GM23338 (cell line): ENCODE measurements around the gene MCC. TPM values are rescaled to one million over a fixed set of nuclear protein-coding genes. Genes with fewer than 3 reads are reported as not detected.
A peak's percentile ranks its signal among the peaks of the same experiment; 100 is the strongest.

ENCODE experiments used
- ATAC-seq: fragments of 200-7000 bp; cut with Tn5 transposase; 3 replicates; pipeline ENCODE4 v1.9.1; 2020
- DNase-seq: peaks from one replicate; pipeline ENCODE4 v3.0.0-alpha.2; 2015; ENCODE audit warnings: low spot score
- H2AFZ ChIP-seq: fragments of 200-600 bp; sonication (generic); 2 replicates; pipeline ENCODE4 v1.8.0; 2016; ENCODE audit warnings: antibody characterized with exemption, mild to moderate bottlenecking, moderate library complexity
- H3F3A ChIP-seq: fragments of 200-600 bp; sonication (generic); replicated peaks from 2 replicates; pipeline ENCODE4 v1.8.0; 2017; ENCODE audit warnings: antibody characterized with exemption, mixed run types, low read depth
- H3K27ac ChIP-seq: fragments of 200-600 bp; sonication (generic); 2 replicates; pipeline ENCODE4 v1.6.1; 2016; ENCODE audit warnings: low read depth
- H3K27me3 ChIP-seq: fragments of 200-600 bp; sonication (generic); 2 replicates; pipeline ENCODE4 v1.8.0; 2016; ENCODE audit warnings: mild to moderate bottlenecking, mixed run types, moderate library complexity; ENCODE audit not compliant: insufficient read depth
- H3K36me3 ChIP-seq: fragments of 200-600 bp; sonication (generic); 2 replicates; pipeline ENCODE4 v1.8.0; 2016; ENCODE audit warnings: mild to moderate bottlenecking; ENCODE audit not compliant: insufficient read depth
- H3K4me1 ChIP-seq: fragments of 200-600 bp; sonication (generic); 2 replicates; pipeline ENCODE4 v1.8.0; 2016; ENCODE audit warnings: mild to moderate bottlenecking, moderate library complexity; ENCODE audit not compliant: insufficient read depth
- H3K4me2 ChIP-seq: fragments of 200-600 bp; sonication (generic); 2 replicates; pipeline ENCODE4 v1.7.1; 2017; ENCODE audit warnings: mixed run types
- H3K4me3 ChIP-seq: fragments of 200-600 bp; sonication (generic); 2 replicates; pipeline ENCODE4 v1.6.1; 2016; ENCODE audit warnings: mixed run types
- H3K79me2 ChIP-seq: fragments of 200-600 bp; sonication (generic); replicated peaks from 2 replicates; pipeline ENCODE4 v1.8.0; 2017; ENCODE audit warnings: mild to moderate bottlenecking; ENCODE audit not compliant: insufficient read depth
- H3K9me2 ChIP-seq: fragments of 200-600 bp; sonication (generic); 2 replicates; pipeline ENCODE4 v1.8.0; 2017; ENCODE audit not compliant: insufficient read depth
- H4K20me1 ChIP-seq: fragments of 200-600 bp; sonication (generic); replicated peaks from 2 replicates; pipeline ENCODE4 v1.8.0; 2017; ENCODE audit warnings: mild to moderate bottlenecking; ENCODE audit not compliant: insufficient read depth
- H3K27ac Mint-ChIP-seq: 2 replicates; pipeline ENCODE4 v1.8.0; 2020; ENCODE audit warnings: inconsistent platforms, mild to moderate bottlenecking, moderate library complexity, mixed read lengths
- H3K27me3 Mint-ChIP-seq: 3 replicates; pipeline ENCODE4 v1.8.0; 2022; ENCODE audit warnings: low read depth, mild to moderate bottlenecking, moderate library complexity, mixed read lengths, inconsistent platforms; ENCODE audit not compliant: insufficient read depth, poor library complexity
- H3K36me3 Mint-ChIP-seq: 3 replicates; pipeline ENCODE4 v1.8.0; 2021; ENCODE audit warnings: low read depth, mild to moderate bottlenecking, inconsistent platforms, moderate library complexity, mixed read lengths
- H3K4me1 Mint-ChIP-seq: 3 replicates; pipeline ENCODE4 v1.8.0; 2020; ENCODE audit warnings: mild to moderate bottlenecking, inconsistent platforms, mixed read lengths
- H3K4me3 Mint-ChIP-seq: 3 replicates; pipeline ENCODE4 v1.8.0; 2021; ENCODE audit warnings: moderate library complexity, mild to moderate bottlenecking, inconsistent platforms, mixed read lengths
- H3K9me3 Mint-ChIP-seq: 3 replicates; pipeline ENCODE4 v1.8.0; 2020; ENCODE audit warnings: moderate library complexity, mild to moderate bottlenecking, inconsistent platforms, mixed read lengths
- CREB1 ChIP-seq: fragments of 250-450 bp; sonication (Bioruptor Pico); IDR thresholded peaks from 2 replicates; pipeline ENCODE4 v1.5.0; 2020; ENCODE audit warnings: low read depth, mild to moderate bottlenecking, moderate library complexity
- CTCF ChIP-seq, 2 experiments: fragments of 200-600 bp in 1 of 2; sonication (generic) in 1 of 2; conservative IDR thresholded peaks; 2 replicates each; pipeline versions ENCODE4 v1.5.1 to v1.6.1; 2016 to 2017; ENCODE audit warnings: antibody characterized with exemption in 2 of 2, low read depth in 2 of 2, mild to moderate bottlenecking in 2 of 2, moderate library complexity in 1 of 2
- ETS1 ChIP-seq: IDR thresholded peaks from 2 replicates; pipeline ENCODE4 v1.6.1; 2016; ENCODE audit warnings: antibody characterized with exemption
- EZH2 ChIP-seq: fragments of 200-600 bp; sonication (generic); IDR thresholded peaks from one replicate; pipeline ENCODE4 v1.8.0; 2017; ENCODE audit warnings: antibody characterized with exemption, mild to moderate bottlenecking, low read depth; ENCODE audit not compliant: unreplicated experiment
- EZH2phosphoT487 ChIP-seq: fragments of 200-600 bp; sonication (generic); IDR thresholded peaks from one replicate; pipeline ENCODE4 v1.8.1; 2018; ENCODE audit warnings: antibody characterized with exemption; ENCODE audit not compliant: unreplicated experiment
- JUNB ChIP-seq: IDR thresholded peaks from one replicate; pipeline ENCODE4 v1.6.1; 2016; ENCODE audit warnings: antibody characterized with exemption; ENCODE audit not compliant: unreplicated experiment
- NANOG ChIP-seq: IDR thresholded peaks from 2 replicates; pipeline ENCODE4 v1.6.1; 2016; ENCODE audit warnings: antibody characterized with exemption, borderline replicate concordance
- POLR2AphosphoS5 ChIP-seq: IDR thresholded peaks from 2 replicates; pipeline ENCODE4 v1.6.1; 2016; ENCODE audit warnings: antibody characterized with exemption, low read depth
- REST ChIP-seq: IDR thresholded peaks from one replicate; pipeline ENCODE4 v1.6.1; 2018; ENCODE audit warnings: antibody characterized with exemption; ENCODE audit not compliant: unreplicated experiment
- STAT1 ChIP-seq: IDR thresholded peaks from one replicate; pipeline ENCODE4 v1.6.1; 2016; ENCODE audit warnings: antibody characterized with exemption; ENCODE audit not compliant: unreplicated experiment
- ZNF114 ChIP-seq: fragments of 250-450 bp; sonication (Bioruptor Pico); IDR thresholded peaks from 2 replicates; pipeline ENCODE4 v1.5.0; 2020; ENCODE audit warnings: mild to moderate bottlenecking, moderate library complexity
- ZNF331 ChIP-seq: fragments of 250-450 bp; sonication (Bioruptor Pico); IDR thresholded peaks from 2 replicates; pipeline ENCODE4 v1.5.0; 2020; ENCODE audit warnings: low read depth, mild to moderate bottlenecking, moderate library complexity
- ZNF462 ChIP-seq: fragments of 250-450 bp; sonication (Bioruptor Pico); IDR thresholded peaks from 2 replicates; pipeline ENCODE4 v1.5.0; 2020; ENCODE audit warnings: mild to moderate bottlenecking, moderate library complexity
- polyA plus RNA-seq: library from polyadenylated mRNA; unstranded; fragments of >200 nt; fragmentation: Nextera tagmentation; extraction: Ambion mirVana; gene quantifications from 2 replicates; pipeline ENCODE4 v1.2.1, GENCODE V29; 2016
- total RNA-seq: library from RNA; depleted of rRNA; stranded (reverse); fragments of >200 nt; shearing (Covaris generic); gene quantifications from 2 replicates; pipeline ENCODE4 v1.2.3, GENCODE V29; 2014

The MCC gene
- total and polyA plus RNA-seq, 2 experiments from 2014 or later, result 3.8 to 10.1 TPM

GRCh38 chr5:113265190-113265589 lies 223.1 kb downstream of the MCC start:
- Histone ChIP-seq H3K4me1 (peaks cover 31% of the 10 kb centered on the region), H4K20me1 (no peaks in the 10 kb centered on the region), H3F3A (no peaks in the 10 kb centered on the region), H3K79me2 (no peaks in the 10 kb centered on the region; the same call in 1 of the 2 replicates), H3K4me2 (no peak overlapping the region), H3K36me3 (no peaks in the 10 kb centered on the region), H3K27me3 (no peaks in the 10 kb centered on the region), H3K27ac (no peak overlapping the region), H2AFZ (no peak overlapping the region), H3K4me3 (no peak overlapping the region), H3K9me2 (no peaks in the 10 kb centered on the region; the same call in 1 of the 2 replicates)
- H3K27ac Mint-ChIP-seq, result peak overlapping the region; percentile 81
- no peak for TF ChIP-seq ZNF331
- TF ChIP-seq CREB1 (CRISPR knock-in tag), result no peak
- no peak for TF ChIP-seq REST
- TF ChIP-seq STAT1, result no peak
- TF ChIP-seq JUNB, result no peak
- TF ChIP-seq NANOG, result no peak
- no peak for TF ChIP-seq ZNF114 (CRISPR knock-in tag)
- no peak for TF ChIP-seq ZNF462
- TF ChIP-seq EZH2phosphoT487, result no peak
- no peak for TF ChIP-seq POLR2AphosphoS5
- no peak for TF ChIP-seq ETS1
- no peak for TF ChIP-seq CTCF (conservative IDR thresholded peaks at IDR 0.05; ENCODE audit: low read depth in 2 of 2)
- no peak for TF ChIP-seq EZH2
- H3K4me1 Mint-ChIP-seq, result peaks cover 57% of the 10 kb centered on the region
- no peak for ATAC-seq
- no peak for DNase-seq
- H3K27me3 Mint-ChIP-seq, result peaks cover 5% of the 10 kb centered on the region
- no peak overlapping the region for H3K4me3 Mint-ChIP-seq
- H3K9me3 Mint-ChIP-seq, result no peaks in the 10 kb centered on the region
- no peaks in the 10 kb centered on the region for H3K36me3 Mint-ChIP-seq
